NAMALWA (cell line): ENCODE measurements around the gene CPD.
"Not testable (repeated sequence)": the region's sequence is repeated elsewhere in the genome, so short reads cannot be mapped to it uniquely, and the experiment has no call there.

ENCODE experiments used
- DNase-seq: peaks from one replicate; pipeline ENCODE4 v3.0.0-alpha.2; 2015; ENCODE audit warnings: low spot score

CPD gene

DNA sequence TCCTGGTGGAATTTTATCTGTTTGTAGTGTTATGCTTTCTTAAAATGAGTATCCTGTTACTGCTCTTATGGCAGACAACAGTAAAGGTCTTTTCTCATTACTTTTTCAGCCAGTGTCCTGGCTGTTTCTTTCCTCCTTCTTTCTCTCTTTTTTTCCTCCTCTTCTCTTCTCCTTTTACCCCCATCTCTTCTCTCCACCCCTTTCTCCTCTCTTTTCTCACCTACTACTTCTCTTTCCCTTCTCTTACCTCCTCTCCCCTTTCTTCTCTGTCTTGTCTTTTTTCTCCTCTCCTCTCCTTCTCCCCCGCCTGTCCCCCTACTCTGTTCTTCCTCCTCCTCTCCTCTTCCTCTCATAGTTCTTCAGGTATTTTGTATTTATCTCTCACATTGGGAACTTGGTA lies 48.9 kb downstream of the CPD start:
- DNase-seq = no peak

GRCh38 chr17:30429155-30429554 lies 50.4 kb downstream of the CPD start:
- no peak for DNase-seq

GRCh38 chr17:30433514-30433913 lies 54.8 kb downstream of the CPD start:
- DNase-seq = no peak

DNA sequence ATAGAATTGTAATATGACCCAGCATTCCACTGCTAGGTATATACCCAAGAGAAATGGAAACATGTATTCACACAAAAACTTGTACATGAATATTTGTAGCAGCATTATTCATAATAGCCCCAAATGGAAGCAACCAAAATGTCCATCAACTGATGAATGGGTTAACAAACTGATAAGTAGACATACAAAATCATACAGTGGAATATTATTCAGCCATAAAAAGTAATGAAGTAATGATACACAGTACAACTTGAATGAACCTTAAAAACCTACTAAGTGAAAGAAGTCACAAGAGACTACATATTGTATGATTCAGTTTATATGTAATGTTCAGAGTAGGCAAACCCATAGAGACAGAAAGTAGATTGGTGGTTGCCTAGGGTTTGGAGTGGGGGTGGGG lies 58.0 kb downstream of the CPD start:
- no peak for DNase-seq

GRCh38 chr17:30443721-30444120 lies 65.0 kb downstream of the CPD start:
- no peak for DNase-seq

DNA sequence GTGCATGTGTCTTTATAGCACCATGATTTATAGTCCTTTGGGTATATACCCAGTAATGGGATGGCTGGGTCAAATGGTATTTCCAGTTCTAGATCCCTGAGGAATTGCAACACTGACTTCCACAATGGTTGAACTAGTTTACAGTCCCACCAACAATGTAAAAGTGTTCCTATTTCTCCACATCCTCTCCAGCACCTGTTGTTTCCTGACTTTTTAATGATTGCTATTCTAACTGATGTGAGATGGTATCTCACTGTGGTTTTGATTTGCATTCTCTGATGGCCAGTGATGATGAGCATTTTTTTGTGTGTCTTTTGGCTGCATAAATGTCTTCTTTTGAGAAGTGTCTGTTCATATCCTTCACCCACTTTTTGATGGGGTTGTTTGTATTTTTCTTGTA lies 67.9 kb downstream of the CPD start:
- DNase-seq = not testable (repeated sequence)

DNA sequence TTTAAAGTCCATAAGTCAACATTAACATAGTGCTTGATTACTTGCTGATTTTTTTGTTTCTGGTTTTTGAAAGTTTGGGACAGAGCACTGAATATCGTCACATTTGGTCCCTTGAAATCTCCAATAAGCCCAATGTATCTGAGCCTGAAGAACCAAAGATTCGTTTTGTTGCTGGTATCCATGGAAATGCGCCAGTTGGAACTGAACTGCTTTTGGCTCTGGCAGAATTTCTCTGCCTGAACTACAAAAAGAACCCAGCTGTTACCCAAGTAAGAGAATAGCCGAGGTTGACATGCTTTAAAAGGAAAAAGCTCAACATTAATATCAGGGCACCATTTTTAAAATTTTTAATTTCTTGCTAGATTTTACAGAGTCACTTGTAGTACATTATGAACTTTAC lies 70.8 kb downstream of the CPD start:
- DNase-seq = no peak

DNA sequence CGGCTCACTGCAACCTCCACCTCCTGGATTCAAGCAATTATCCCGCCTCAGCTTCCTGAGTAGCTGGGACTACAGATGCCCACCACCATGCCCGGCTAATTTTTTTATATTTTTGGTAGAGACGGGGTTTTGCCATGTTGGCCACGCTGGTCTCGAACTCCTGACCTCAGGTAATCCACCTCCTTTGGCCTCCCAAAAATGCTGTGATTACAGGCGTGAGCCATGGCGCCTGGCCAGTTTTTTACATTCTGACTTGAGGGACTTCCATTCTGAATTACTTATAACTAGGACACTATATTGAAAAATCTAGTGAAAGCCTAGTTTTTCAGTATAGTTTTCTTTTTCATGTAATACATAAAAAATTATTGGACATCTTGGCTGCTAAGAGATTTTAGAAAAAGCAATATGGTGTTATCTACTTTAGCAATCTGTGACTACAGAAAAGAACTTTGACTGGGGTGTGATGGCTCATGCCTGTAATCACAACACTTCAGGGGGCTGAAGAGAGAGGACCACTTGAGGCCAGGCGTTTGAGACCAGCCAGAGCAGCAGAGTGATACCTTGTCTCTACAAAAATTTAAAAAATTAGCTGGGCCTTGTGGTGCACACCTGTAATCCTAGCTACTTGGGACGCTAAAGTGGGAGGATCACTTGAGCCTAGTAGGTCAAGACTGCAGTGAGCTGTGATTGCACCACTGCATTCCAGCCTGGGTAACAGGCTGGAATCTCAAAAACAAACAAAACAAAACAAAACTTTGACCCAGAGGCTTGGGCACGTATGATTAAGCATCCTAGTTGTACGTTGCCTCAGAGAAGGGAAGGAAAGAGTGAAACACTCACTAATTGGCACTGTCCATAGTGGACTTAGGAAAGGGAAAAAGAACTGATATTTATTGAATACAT lies 71.6 kb downstream of the CPD start:
- DNase-seq = no peak

- peak; percentile 20 for DNase-seq
Observed at GRCh38 chr17:30454635-30455034, 75.9 kb downstream of the CPD start.

DNA sequence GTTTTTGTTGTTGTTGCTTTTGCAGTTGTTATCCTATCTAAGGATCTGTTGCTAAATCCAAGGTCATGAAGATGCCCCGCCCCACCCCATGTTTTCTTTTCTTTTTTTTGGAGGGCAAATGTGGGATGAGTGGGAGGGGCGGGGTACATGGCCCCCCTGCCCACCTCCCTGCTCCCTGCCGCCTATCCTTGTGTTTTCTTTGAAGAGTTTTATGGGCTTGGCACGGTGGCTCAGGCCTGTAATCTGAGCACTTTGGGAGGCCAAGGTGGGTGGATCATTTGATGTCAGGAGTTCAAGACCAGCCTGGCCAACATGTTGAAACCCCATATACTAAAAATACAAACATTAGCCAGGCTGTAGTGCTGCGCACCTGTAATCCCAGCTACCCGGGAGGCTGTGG lies 79.6 kb downstream of the CPD start:
- DNase-seq = no peak

DNA sequence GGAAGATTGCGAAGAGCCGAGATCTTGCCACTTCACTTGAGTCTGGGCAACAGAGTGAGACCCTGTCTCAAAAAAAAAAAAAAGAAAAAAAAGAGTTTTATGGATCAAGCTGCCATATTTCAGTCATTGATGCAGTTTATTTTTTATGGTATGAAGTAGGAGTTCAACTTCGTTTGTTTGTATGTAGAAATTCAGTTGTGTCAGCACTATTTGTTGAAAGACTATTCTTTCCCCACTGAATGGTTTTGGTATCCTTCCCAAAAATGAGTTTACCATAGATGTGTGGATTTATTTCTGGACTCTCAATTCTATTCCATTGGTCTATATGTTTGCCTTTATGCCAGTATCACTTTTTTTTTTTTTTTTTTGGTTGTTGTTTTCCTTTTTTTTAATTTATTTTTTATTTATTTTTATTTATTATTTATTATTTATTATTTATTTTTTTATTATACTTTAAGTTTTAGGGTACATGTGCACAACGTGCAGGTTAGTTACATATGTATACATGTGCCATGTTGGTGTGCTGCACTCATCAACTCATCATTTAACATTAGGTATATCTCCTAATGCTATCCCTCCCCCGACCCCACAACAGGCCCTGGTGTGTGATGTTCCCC lies 80.2 kb downstream of the CPD start:
- DNase-seq = not testable (repeated sequence)

DNA sequence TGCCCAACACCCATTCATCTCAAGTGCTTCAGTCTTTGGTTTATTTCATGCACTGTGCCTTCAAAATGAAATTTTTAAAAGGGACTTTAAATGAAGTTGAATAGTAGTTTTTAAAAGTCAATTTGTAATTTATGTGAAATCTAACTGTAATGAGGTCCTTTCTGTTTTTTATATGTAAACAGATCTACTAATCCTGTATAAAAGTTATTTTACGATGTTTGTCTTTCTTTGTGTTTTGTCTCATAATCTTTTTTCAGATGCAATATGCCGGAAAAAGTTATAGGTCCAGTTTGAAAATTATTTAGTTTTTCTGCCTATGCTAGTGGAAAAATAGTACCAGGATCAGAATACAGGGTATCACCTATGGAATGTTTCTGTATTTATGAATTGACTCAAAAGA lies 89.7 kb downstream of the CPD start:
- no peak for DNase-seq

DNA sequence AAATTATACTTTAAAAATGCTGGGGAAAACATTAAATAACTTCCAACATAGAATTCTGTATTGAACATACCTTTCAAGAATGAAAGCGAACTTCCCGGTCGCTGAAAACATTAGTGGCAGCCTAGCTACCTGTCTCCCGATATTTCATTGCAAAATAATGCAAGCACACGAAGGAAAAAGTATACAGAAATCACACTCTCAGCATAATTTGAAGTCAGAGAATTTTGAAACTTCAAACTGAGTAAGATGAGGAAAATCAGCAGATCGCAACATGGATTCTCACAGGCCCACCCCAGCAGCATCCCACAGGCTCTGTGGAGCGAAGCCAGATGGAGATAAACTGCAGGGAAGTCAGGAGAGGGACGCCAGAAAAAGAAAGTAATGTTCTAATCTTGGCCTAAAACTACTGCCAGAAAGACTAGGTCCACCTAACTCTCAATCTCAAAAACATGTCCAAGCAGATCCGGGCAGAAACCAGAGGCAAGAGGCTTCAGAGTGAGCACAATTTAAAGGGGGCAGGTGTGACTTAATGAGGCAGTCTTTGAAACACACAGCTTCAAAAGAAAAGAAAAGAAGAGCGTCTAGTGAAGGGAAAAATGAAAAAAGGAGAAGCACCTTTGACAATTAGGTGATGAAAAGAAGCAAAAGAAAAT lies 93.6 kb downstream of the CPD start:
- no peak for DNase-seq

- DNase-seq = no peak
Observed at GRCh38 chr17:30475206-30475605, 96.5 kb downstream of the CPD start.

- DNase-seq = no peak
Observed at GRCh38 chr17:30476726-30477082, 98.0 kb downstream of the CPD start.

- peak; percentile 96 for DNase-seq
Observed at GRCh38 chr17:30477083-30477773, 98.5 kb downstream of the CPD start, which contains the start of gene GOSR1. TSS of gene GOSR1 (plus strand) at chr17:30477408. CDS start at chr17:30477434, 26 bp downstream.

DNA sequence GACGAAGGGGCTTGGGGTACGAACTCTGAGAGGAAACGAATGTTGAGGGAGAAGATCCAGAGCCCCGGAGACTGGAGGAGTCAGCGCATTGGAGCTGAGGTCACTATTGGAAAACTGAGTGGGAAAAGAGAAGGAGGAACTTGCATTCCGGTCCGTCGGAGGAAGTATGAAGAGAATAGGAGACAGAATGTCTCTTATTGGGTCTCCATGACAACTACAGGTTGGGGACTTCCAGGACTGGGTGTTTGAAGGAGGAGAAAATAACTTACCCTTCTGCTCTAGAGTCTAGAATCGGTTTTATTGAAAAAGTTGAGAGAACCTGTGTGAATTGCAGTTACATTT lies 99.0 kb downstream of the CPD start:
- peak; percentile 46 for DNase-seq

DNA sequence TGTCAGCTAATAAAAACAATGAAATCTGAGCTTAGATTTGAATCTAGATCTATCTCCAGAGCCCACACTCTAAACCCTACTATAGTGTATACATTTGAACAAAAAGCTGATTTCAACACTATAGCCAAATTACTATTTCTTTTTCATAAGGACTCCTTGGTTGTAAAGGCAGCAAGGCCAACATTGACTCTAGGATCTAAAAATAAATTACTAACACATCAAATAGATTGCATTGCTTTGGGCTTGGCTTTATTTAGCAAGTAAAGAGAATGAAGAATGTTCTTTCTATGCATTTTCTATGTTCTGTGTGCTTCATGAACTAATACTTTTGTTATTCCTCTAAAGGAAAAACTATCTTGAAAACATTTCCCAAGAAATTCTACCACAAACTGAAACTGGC lies 103.8 kb downstream of the CPD start:
- DNase-seq = no peak

DNA sequence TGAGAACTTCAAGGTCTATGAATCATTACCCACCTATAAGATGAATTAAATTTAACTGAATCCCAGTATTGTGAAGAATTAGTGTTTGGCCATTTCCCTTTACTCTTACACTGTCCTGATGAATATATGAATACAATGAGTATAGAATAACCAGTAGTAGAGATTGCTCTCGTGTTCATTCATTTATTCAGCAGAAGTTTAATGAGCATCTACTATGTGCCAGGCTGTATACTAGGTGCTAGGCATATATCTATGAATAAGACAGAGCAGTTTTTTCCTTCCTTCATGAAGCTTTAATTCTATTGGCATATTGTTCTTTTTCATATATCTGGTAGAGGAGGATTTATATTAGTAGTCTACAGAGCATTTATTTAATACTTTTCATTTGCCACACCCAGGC lies 104.4 kb downstream of the CPD start:
- no peak for DNase-seq

DNA sequence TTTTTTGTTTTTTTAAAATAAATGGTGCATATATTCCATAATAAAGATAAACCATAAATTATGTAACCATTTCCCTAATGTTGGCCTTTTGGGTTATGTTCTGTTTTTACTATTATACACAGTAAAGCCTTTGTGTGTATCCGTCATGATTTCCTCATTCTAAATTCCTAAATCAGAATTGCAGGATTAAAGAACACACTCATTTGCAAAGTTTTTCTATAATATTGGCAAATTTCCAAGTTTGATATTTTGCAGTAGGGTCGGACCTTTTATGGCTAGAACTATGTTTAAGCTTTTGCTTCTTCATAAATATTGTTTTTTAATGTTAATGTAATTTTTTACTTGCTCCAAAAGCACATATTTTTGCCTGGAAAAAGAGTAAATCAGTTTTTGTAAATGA lies 115.1 kb downstream of the CPD start:
- DNase-seq = no peak

DNA sequence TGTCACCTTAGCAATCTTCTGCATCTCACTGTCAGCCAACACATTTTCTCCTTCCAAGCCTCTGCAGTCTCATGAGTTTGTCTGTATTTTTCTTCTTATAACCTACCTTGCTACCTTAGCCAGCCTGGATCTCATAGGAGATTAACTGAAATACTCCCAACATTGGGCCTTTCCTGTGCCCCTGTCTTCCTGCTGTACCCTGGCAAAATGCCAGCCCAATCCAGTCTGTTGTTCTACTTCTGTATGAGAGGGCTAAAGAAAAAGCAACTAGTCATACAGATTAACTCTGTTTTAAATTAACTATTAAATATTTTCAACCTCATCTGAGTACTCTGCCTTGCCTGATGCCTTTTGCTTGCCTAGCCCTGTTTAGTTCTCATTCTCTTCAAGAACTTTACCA lies 116.9 kb downstream of the CPD start:
- no peak for DNase-seq

DNA sequence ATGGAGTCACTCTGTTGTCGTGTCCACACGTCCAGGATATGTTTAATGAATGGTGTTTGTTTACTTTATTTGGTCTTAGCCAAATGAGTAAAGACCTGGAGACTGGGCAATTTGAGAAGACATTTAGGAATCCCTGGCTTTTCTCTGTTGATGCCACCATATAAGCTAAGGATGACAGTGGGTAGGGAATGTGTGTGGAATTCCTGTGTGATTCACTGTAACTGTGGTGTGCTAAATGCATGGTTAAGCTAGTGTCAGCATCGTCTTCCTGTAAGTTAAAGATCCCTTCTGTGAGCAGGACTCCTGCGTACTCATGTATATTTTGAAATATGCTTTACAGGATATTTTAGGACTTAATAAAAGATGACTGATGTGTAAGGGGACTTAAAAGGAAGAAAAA lies 124.8 kb downstream of the CPD start:
- DNase-seq = no peak
